Liver (tissue), 9 donors: ENCODE measurements around the gene BTRC. TPM values are rescaled to one million over a fixed set of nuclear protein-coding genes. Genes with fewer than 3 reads are reported as not detected.
A peak's percentile ranks its signal among the peaks of the same experiment; 100 is the strongest.

Source experiments
- DNase-seq: peaks from one replicate; pipeline ENCODE4 v3.0.0-alpha.2; 2017; ENCODE audit warnings: low spot score
- H3K27ac ChIP-seq, 2 donors: one replicate each; pipeline ENCODE4 v1.7.0; 2013; ENCODE audit warnings: inconsistent platforms in 2 of 2, low read length in 2 of 2, control low read depth in 1 of 2, low read depth in 1 of 2, mild to moderate bottlenecking in 1 of 2
- H3K27me3 ChIP-seq, 4 donors: one replicate each; pipeline versions ENCODE4 v1.6.1 to v1.7.0; 2013; ENCODE audit warnings: low read length in 3 of 4, inconsistent platforms in 1 of 4, mild to moderate bottlenecking in 1 of 4, moderate library complexity in 1 of 4; ENCODE audit not compliant: control insufficient read depth in 4 of 4, insufficient read depth in 4 of 4
- H3K36me3 ChIP-seq, 4 donors: one replicate each; pipeline versions ENCODE4 v1.6.1 to v1.7.0; 2013; ENCODE audit warnings: low read length in 3 of 4, mild to moderate bottlenecking in 3 of 4, low read depth in 1 of 4, moderate library complexity in 1 of 4; ENCODE audit not compliant: control insufficient read depth in 4 of 4, insufficient read depth in 3 of 4
- H3K4me1 ChIP-seq, 4 donors: one replicate each; pipeline versions ENCODE4 v1.6.1 to v1.7.0; 2013; ENCODE audit warnings: low read length in 3 of 4, mild to moderate bottlenecking in 3 of 4, moderate library complexity in 1 of 4; ENCODE audit not compliant: control insufficient read depth in 4 of 4, insufficient read depth in 4 of 4
- H3K4me3 ChIP-seq, 3 donors: one replicate each; pipeline versions ENCODE4 v1.6.1 to v1.7.0; 2013; ENCODE audit warnings: low read length in 3 of 3, control low read depth in 1 of 3, low read depth in 1 of 3, mild to moderate bottlenecking in 1 of 3
- H3K9ac ChIP-seq, 2 donors: one replicate each; pipeline ENCODE4 v1.7.0; 2013; ENCODE audit warnings: low read length in 2 of 2, mild to moderate bottlenecking in 2 of 2, moderate library complexity in 2 of 2, control low read depth in 1 of 2, low read depth in 1 of 2
- H3K9me3 ChIP-seq, 4 donors: one replicate each; pipeline versions ENCODE4 v1.6.1 to v1.7.0; 2013; ENCODE audit warnings: low read length in 3 of 4; ENCODE audit not compliant: control insufficient read depth in 4 of 4
- ATF3 ChIP-seq: IDR thresholded peaks from 2 replicates; pipeline ENCODE4 v1.6.1; 2016; ENCODE audit warnings: antibody characterized with exemption
- EGR1 ChIP-seq, 2 donors: IDR thresholded peaks; 2 replicates each; pipeline ENCODE4 v1.6.1; 2016 to 2018; ENCODE audit warnings: antibody characterized with exemption in 2 of 2, low read depth in 2 of 2
- FOXA1 ChIP-seq: IDR thresholded peaks from 2 replicates; pipeline ENCODE4 v1.6.1; 2016; ENCODE audit warnings: antibody characterized with exemption
- FOXA2 ChIP-seq: IDR thresholded peaks from 2 replicates; pipeline ENCODE4 v1.6.1; 2016; ENCODE audit warnings: antibody characterized with exemption
- GABPA ChIP-seq, 2 donors: IDR thresholded peaks in 1 of 2; conservative IDR thresholded peaks in 1 of 2; 2 replicates each; pipeline ENCODE4 v1.6.1; 2016; ENCODE audit warnings: antibody characterized with exemption in 2 of 2, mild to moderate bottlenecking in 1 of 2, moderate library complexity in 1 of 2
- HNF4A ChIP-seq, 2 donors: conservative IDR thresholded peaks; 2 replicates each; pipeline ENCODE4 v1.6.1; 2016; ENCODE audit warnings: antibody characterized with exemption in 2 of 2, mild to moderate bottlenecking in 2 of 2
- HNF4G ChIP-seq: IDR thresholded peaks from 2 replicates; pipeline ENCODE4 v1.6.1; 2016; ENCODE audit warnings: antibody characterized with exemption
- JUND ChIP-seq, 2 donors: IDR thresholded peaks; 2 replicates each; pipeline ENCODE4 v1.6.1; 2016; ENCODE audit warnings: antibody characterized with exemption in 2 of 2
- NR2F2 ChIP-seq: IDR thresholded peaks from 2 replicates; pipeline ENCODE4 v1.6.1; 2016; ENCODE audit warnings: antibody characterized with exemption
- RAD21 ChIP-seq, 2 donors: IDR thresholded peaks; 2 replicates each; pipeline ENCODE4 v1.6.1; 2016; ENCODE audit warnings: antibody characterized with exemption in 2 of 2, mild to moderate bottlenecking in 2 of 2
- RXRA ChIP-seq, 2 donors: IDR thresholded peaks; 2 replicates each; pipeline ENCODE4 v1.6.1; 2017 to 2018; ENCODE audit warnings: antibody characterized with exemption in 2 of 2, mild to moderate bottlenecking in 1 of 2
- SP1 ChIP-seq: IDR thresholded peaks from 2 replicates; pipeline ENCODE4 v1.6.1; 2018; ENCODE audit warnings: antibody characterized with exemption, mild to moderate bottlenecking
- TAF1 ChIP-seq: conservative IDR thresholded peaks from 2 replicates; pipeline ENCODE4 v1.6.1; 2016; ENCODE audit warnings: antibody characterized with exemption, mild to moderate bottlenecking
- YY1 ChIP-seq: IDR thresholded peaks from 2 replicates; pipeline ENCODE4 v1.6.1; 2016; ENCODE audit warnings: antibody characterized with exemption, mild to moderate bottlenecking
- WGBS: extraction: QIAGEN DNeasy Blood & Tissue Kit; methylation state at CpG from one replicate; pipeline ENCODE4 v1.1.7; 2013; 5-methylcytosine and 5-hydroxymethylcytosine counted together
- polyA plus RNA-seq, 2 donors: library from polyadenylated mRNA; stranded (reverse) in 1 of 2; unstranded in 1 of 2; fragments of 200-250 nt in 1 of 2; fragments of >200 nt in 1 of 2; fragmentation: Nextera tagmentation in 1 of 2; extraction: Ambion mirVana in 1 of 2; gene quantifications; one replicate each; pipeline versions ENCODE4 v1.2.1 to v1.2.3, GENCODE V29; 2013 to 2015
- total RNA-seq, 2 donors: library from RNA; depleted of rRNA; stranded (reverse); fragments of >200 nt; gene quantifications; one replicate each; pipeline ENCODE4 v1.2.3, GENCODE V29; 2014
- TF ChIP-seq, protein P1 (sequence below): IDR thresholded peaks from 2 replicates; pipeline ENCODE4 v1.6.1; 2016; ENCODE audit warnings: antibody characterized with exemption, mild to moderate bottlenecking
- TF ChIP-seq, protein P2 (sequence below): IDR thresholded peaks from 2 replicates; pipeline ENCODE4 v1.6.1; 2016; ENCODE audit warnings: antibody characterized with exemption
- TF ChIP-seq, protein P3 (sequence below): fragments of 150-350 bp; IDR thresholded peaks from 2 replicates; pipeline ENCODE4 v1.5.1; 2017; ENCODE audit warnings: improper control_type of control experiment, low read depth, low read length; ENCODE audit not compliant: missing input control
- TF ChIP-seq, protein P4 (sequence below): IDR thresholded peaks from 2 replicates; pipeline ENCODE4 v1.6.1; 2016; ENCODE audit warnings: antibody characterized with exemption
- donor health status: healthy.
- donor health status: healthy.
- donor health status: healthy.
- donor health status: healthy.
- donor health status: healthy.

The BTRC gene
- total and polyA plus RNA-seq, 4 donors: 2.7 to 28.2 (median 5.9) TPM

GRCh38 chr10:101467286-101467770 lies 113.4 kb downstream of the BTRC start:
- H3K4me3 ChIP-seq: no peak overlapping the region
- H3K36me3 ChIP-seq: no peaks in the 10 kb centered on the region
- H3K9me3 ChIP-seq: no peaks in the 10 kb centered on the region
- H3K9ac ChIP-seq: no peak overlapping the region
- H3K27ac ChIP-seq: no peak overlapping the region
- peak; percentile 11 for TF ChIP-seq FOXA2
- peak; percentile 79 to 85 for TF ChIP-seq RAD21 (IDR thresholded peaks at IDR 0.05)
- no peak for TF ChIP-seq SP1
- TF ChIP-seq, protein P1, sequence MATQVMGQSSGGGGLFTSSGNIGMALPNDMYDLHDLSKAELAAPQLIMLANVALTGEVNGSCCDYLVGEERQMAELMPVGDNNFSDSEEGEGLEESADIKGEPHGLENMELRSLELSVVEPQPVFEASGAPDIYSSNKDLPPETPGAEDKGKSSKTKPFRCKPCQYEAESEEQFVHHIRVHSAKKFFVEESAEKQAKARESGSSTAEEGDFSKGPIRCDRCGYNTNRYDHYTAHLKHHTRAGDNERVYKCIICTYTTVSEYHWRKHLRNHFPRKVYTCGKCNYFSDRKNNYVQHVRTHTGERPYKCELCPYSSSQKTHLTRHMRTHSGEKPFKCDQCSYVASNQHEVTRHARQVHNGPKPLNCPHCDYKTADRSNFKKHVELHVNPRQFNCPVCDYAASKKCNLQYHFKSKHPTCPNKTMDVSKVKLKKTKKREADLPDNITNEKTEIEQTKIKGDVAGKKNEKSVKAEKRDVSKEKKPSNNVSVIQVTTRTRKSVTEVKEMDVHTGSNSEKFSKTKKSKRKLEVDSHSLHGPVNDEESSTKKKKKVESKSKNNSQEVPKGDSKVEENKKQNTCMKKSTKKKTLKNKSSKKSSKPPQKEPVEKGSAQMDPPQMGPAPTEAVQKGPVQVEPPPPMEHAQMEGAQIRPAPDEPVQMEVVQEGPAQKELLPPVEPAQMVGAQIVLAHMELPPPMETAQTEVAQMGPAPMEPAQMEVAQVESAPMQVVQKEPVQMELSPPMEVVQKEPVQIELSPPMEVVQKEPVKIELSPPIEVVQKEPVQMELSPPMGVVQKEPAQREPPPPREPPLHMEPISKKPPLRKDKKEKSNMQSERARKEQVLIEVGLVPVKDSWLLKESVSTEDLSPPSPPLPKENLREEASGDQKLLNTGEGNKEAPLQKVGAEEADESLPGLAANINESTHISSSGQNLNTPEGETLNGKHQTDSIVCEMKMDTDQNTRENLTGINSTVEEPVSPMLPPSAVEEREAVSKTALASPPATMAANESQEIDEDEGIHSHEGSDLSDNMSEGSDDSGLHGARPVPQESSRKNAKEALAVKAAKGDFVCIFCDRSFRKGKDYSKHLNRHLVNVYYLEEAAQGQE: peak; percentile 16
- TF ChIP-seq NR2F2: no peak
- TF ChIP-seq, protein P2, sequence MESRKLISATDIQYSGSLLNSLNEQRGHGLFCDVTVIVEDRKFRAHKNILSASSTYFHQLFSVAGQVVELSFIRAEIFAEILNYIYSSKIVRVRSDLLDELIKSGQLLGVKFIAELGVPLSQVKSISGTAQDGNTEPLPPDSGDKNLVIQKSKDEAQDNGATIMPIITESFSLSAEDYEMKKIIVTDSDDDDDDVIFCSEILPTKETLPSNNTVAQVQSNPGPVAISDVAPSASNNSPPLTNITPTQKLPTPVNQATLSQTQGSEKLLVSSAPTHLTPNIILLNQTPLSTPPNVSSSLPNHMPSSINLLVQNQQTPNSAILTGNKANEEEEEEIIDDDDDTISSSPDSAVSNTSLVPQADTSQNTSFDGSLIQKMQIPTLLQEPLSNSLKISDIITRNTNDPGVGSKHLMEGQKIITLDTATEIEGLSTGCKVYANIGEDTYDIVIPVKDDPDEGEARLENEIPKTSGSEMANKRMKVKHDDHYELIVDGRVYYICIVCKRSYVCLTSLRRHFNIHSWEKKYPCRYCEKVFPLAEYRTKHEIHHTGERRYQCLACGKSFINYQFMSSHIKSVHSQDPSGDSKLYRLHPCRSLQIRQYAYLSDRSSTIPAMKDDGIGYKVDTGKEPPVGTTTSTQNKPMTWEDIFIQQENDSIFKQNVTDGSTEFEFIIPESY: no peak
- no peak for TF ChIP-seq EGR1 (IDR thresholded peaks at IDR 0.05; ENCODE audit: low read depth in 2 of 2)
- TF ChIP-seq GABPA (IDR thresholded peaks at IDR 0.05 in 1 of 2, conservative IDR thresholded peaks at IDR 0.05 in 1 of 2): no peak
- TF ChIP-seq JUND (IDR thresholded peaks at IDR 0.05): peak in 1 of 2 donors; percentile 53
- TF ChIP-seq HNF4A (conservative IDR thresholded peaks at IDR 0.05): peak; percentile 23 to 31
- no peak for TF ChIP-seq TAF1
- TF ChIP-seq, protein P3, sequence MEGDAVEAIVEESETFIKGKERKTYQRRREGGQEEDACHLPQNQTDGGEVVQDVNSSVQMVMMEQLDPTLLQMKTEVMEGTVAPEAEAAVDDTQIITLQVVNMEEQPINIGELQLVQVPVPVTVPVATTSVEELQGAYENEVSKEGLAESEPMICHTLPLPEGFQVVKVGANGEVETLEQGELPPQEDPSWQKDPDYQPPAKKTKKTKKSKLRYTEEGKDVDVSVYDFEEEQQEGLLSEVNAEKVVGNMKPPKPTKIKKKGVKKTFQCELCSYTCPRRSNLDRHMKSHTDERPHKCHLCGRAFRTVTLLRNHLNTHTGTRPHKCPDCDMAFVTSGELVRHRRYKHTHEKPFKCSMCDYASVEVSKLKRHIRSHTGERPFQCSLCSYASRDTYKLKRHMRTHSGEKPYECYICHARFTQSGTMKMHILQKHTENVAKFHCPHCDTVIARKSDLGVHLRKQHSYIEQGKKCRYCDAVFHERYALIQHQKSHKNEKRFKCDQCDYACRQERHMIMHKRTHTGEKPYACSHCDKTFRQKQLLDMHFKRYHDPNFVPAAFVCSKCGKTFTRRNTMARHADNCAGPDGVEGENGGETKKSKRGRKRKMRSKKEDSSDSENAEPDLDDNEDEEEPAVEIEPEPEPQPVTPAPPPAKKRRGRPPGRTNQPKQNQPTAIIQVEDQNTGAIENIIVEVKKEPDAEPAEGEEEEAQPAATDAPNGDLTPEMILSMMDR: peak; percentile 83
- TF ChIP-seq FOXA1: peak; percentile 13
- no peak for TF ChIP-seq HNF4G
- TF ChIP-seq, protein P4, sequence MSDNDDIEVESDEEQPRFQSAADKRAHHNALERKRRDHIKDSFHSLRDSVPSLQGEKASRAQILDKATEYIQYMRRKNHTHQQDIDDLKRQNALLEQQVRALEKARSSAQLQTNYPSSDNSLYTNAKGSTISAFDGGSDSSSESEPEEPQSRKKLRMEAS: no peak
- TF ChIP-seq RXRA (IDR thresholded peaks at IDR 0.05): peak in 1 of 2 donors; percentile 19
- no peak for TF ChIP-seq YY1
- TF ChIP-seq ATF3: peak; percentile 6
- DNase-seq: no peak
- H3K27me3 ChIP-seq: no peaks in the 10 kb centered on the region
- no peaks in the 10 kb centered on the region for H3K4me1 ChIP-seq
- under 1% methylated on average over 3 of the region's 3 CpGs for WGBS
